ENCODE data around the gene BLTP2. TPM values are rescaled to one million over a fixed set of nuclear protein-coding genes. Genes with fewer than 3 reads are reported as not detected.
"Not testable (repeated sequence)": the region's sequence is repeated elsewhere in the genome, so short reads cannot be mapped to it uniquely, and the experiment has no call there.

The BLTP2 gene
- total RNA-seq = 67.9 TPM

DNA sequence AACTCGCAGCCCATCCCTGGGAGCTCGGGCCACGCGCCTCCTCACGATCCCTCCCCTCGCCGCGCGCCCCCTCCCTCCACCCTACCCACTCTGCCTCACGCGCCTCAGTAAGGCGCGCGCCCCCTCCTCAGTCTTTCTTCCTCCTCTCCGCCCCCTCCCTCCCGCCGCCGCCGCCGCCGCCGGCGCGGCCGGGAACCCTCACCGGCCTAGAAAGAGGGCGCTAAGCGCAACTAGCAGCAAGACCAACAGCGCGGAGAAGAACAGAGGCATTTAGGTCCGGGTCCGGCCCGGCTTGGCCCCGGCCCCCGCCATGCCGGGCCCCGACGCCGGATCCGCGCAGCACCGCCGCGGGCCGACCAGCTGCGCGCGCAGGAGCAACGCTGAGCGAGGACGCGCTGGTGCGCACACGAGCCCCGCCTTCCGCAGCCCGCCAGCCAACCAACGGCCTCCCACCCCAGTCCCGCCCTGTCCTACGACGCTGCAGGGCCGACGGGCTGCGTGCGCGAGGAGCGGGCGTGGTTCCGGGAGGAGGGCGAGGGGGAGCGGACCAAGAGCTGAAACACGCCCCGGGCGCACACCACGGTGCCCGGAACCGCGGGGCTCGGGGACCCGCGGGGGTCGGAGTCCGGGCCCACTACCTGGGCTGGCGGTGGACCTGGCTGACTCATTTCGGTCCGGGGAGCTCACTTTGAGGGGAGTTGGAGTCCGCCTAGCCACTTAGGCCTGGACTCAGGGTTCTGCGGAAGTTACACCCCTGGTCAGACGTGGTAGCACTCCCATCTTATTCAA lies at the start of gene BLTP2:
Gene BLTP2, minus strand, starts transcription at position 372 of the 789 bp plus-strand sequence. Its CDS starts 102 bp downstream, at position 270.
- ATAC-seq = peak; percentile 99

DNA sequence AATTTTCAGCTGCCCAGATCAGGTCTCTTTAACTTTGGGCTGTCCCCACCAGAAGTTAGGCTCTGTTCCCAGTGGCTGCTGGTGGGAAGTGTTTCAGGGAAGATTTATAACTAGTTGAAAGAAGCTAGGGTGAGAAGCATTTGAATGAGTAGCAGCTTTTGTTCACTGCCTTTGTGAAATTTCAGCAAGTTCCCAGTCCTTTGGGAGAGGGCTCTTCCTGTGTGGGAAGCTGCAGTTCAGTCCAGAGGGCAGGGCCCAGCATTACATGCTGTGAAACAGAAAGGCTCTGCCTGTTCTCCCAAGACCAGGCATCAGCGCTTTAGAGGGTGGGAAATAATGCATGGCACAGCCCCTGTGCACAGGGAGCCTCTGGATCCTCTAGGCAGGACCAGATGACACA lies 48.9 kb upstream of the BLTP2 start:
- ATAC-seq = peak; percentile 21

DNA sequence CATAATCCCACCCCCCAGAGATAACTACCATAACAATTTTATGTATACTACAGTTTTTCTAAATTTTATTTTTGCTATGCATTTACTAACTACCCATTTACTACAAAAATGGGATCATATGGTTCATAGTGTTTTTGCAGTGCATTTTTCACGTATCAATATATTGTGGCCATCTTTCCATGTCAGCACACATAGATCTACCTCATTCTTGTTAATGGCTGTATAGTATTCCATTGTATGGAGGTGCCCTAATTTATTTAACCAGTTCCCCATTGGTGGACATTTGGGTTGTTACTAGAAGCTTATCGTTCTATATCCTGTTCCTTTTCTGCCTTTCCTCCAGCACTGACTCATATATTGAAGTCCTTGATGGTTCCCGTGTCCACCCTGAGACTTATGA lies 44.1 kb upstream of the BLTP2 start:
- ATAC-seq = no peak

DNA sequence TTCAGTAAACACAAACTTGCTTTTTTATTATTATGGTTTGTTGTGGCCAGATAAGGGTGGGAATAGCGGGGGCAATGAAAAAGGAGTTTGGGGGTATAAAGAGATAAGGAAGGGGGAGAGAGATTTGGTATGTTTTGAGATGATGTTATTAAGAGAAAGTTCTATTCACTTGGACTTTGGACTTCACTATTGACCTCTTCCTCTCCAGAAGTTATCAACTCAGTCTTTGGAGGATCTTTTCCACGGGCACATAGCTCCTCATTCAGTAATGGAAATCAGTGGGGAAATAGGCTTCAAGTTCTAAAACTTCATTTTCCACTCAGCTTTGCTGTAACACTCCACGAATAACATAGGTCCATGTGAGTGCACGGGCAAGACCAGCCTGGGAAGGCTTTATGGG lies 43.5 kb upstream of the BLTP2 start:
- no peak for ATAC-seq

DNA sequence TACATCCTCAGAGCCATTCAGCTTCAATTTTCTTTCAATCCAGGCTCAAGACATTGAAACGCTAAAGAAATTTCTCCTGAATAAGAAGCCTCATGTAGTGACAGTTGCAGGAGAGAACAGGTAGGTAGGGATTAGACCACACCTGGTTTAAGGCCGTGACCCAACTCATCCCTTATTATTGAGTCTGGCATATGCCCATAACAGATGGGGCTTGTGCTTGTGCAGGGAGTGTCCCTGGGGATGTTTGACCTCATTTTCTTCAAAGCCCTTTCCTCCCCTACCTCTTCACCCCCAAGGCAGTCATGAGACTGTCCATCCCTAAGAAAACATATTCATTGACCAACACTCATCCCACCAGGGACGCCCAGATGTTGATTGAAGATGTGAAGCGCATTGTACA lies 41.3 kb upstream of the BLTP2 start:
- ATAC-seq = peak; percentile 58

DNA sequence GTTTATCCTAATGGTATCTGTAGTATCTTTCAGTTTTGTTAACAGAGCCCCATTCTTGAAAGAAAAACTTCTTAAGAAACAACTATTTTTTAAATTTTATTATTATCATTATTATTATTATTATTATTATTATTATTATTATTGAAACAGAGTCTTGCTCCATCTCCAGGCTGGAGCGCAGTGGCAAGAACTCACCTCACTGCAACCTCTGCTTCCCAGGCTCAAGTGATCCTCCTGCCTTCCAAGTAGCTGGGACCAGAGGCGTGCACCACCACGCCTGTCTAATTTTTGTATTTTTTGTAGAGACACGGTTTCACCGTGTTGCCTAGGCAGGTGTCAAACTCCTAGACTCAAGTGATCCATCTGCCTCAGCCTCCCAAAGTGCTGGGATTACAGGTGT lies 40.4 kb upstream of the BLTP2 start:
- no peak for ATAC-seq

DNA sequence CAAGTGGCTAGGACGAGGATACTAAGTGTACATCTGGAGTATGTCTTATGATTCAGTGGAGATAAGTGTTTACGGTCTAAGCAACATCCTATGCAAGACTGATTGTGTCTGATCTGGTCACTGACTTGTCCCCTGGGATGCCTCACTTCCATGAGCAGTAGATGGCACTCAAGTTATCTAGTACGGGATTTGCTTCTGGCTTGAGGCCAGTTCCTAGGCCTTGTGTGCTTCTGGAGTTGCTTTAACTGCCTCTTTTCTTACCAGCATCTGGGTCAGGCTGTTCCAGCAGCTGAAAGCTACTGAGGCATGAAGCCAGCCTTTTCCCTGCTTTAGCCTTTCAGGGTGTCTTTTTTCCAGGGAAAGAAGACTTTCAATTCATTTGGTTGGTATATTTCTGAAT lies 40.0 kb upstream of the BLTP2 start:
- no peak for ATAC-seq

DNA sequence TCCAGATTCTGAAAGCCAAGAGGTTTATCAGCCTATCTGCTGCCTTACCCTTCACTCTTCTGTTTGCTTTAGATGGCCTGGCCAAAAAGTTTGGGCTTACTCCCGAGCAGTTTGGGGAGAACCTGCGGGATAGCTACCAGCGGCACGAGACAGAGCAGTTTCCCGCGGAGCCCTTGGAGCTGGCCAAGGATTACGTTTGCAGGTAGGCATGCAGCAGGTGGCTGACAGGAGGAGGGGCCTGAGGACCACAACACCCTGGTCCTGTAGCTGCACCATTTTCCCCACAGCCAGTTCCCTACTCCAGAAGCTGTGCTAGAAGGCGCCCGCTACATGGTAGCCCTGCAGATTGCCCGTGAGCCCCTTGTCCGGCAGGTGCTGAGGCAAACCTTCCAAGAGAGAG lies 37.7 kb upstream of the BLTP2 start:
- ATAC-seq = no peak

DNA sequence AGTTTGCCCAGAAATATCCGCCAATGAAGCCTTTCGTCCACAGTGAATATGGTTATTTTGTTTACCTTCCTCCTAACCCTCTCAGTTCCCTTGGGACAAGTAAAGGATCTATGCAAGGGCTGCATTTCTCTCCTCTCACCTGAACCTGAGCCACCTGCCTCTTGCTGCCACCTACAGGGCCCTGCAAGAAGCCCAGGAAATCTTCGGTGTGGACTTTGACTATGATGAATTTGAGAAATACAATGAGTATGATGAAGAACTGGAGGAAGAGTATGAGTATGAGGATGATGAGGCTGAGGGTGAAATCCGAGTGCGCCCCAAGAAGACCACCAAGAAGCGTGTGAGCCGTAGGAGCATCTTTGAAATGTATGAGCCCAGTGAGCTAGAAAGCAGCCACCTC lies 31.0 kb upstream of the BLTP2 start:
- ATAC-seq = peak; percentile 72

DNA sequence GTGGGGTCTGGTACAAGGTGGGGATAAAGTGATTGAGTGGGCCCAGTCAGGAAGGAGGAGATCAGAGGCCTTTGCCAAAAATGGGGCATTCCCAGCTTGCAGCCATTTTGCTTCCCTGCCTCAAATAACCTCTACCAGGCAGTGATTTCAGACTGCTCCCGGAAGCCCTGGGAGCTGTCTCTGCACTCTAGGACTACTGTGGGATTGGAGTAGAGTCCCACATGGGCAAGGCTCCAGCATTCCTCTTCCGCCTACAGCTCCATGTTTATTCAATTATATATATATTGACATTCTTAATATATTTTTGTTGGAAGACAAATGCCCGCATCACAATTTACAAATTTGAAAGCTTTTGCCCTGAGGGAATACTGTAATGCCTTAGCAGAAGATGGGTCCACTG lies 30.5 kb upstream of the BLTP2 start:
- no peak for ATAC-seq

DNA sequence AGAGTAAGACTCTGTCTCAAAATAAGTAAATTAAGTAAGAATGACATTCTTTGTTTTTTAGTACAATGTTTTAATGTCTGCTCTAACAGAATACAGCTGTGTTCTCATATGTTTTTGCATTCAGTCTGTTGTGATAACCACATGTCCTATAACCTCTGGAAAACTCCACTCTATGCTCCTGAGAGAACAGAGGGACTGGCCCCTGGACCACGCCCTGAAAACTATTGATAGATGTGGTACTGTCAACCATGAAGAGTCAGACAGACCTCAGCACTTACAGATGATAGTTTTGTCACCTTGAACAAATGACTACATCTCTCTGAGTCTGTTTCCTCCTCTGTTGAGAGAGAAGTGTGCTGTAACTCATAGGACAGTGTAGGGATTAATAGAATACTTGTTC lies 25.0 kb upstream of the BLTP2 start:
- ATAC-seq = no peak

DNA sequence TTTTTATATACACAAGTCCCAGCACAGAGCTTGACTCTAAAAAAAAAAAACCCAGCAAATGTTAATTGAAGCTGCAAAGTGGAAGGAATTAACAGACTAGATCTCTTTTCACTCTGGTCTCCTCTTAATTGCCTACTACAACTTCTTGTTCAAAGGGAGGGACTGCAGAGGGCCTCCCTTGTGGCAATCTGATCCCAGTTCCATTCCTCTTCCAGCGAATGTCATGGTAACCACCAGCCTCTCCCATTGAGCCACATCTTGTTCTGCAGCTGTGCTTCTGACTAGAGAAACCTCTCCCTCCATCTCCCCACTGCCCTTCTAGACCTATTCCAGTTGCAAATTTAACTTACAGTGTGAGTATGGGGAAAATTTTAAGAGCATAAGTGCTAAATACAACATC lies 22.9 kb upstream of the BLTP2 start:
- ATAC-seq = no peak

DNA sequence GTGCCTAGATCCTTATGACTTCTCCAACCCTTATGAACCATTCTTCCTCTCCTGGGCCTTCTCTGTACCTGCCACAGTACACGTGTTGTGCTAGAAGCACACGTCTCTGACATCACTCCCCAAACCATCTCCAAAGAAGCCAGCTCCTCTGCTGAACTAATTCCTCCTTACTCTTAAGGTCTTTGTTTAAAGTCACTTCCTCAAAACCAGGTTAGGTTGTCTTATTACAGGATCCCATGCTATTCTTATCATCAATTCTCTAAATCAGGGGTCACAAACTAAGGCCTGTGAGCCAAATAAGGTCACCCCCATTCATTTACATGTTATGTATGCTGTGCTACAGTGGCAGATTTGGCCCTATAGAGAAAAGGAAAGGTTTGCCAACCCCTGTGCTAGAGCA lies 21.0 kb upstream of the BLTP2 start:
- no peak for ATAC-seq

DNA sequence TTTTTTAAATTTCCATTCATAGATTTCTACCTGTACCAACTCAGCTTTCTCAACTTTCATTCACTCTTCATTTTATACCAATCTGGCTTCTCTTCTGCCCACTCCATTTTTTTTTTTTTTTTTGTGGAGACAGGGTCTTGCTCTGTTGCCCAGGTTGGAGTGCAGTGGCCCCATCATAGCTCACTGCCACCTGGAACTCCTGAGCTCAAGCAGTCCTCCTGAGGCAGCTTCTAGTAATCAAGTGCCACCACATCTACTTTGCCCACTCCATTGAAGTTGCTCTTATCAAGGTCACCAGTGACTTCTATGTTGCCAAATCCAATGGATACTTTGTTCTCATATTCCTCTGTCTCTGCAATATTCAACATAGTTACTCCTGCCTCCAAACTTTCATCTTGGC lies 18.8 kb upstream of the BLTP2 start:
- no peak for ATAC-seq

DNA sequence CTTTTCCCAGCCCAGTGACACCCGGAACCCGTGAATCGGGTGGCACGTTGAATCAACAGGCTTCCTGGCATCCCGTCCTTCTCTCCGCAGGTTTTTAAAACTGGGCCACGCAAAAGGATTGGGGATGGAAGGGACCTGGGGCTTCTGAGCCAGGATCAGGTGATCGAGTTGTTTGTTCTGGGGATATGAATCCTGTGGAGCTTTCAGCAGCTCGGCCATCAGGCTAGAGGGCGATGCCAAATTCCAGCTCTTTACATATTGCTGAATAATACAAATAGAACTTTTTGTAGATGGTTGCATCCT lies 17.5 kb upstream of the BLTP2 start:
- ATAC-seq = no peak

DNA sequence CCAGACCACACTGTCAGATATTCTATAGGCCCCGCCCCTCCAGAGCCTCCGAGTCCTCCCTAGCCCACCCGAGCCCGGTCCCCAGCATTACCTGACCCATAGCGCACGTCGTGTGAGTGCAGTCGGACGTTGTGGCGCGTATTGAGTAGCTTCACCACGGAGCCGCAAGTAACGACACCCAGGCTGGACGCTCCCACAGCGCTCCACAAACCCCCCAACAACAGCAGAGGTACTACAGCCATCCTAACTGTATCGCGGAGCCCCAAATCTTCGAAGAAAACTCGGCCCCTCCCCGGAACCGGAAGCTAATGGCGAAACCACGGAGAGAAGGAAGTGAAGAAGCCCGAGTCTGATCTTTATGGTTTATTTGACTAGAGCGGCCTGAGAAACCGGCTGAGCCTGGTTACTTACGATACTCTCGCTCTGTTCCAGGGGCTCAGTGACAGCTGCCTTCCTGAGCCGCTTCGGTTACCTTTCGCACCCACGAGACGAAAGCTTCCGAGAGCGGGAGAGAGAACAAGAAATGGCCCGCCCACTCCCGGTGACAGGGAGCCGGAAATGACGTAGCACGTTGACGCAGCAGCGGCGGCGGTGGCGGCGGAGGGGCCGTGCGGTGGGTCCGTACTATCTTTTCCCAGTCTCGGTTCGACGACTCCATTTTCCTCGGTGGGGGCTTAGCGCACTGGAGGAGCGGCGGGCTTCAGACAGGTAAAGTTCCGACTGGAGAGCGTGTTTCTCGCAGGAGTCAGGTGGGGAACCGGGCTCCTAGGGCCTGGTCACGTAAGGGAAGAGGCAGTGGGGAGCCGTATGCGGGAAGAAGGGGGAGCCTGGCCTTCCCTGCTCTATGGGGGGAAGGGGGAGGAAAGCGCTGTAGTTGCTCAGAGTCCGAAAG lies 16.9 kb upstream of the BLTP2 start, which contains the start of the genes SDF2 and SUPT6H:
Gene SDF2, minus strand, starts transcription at position 272 of the 892 bp plus-strand sequence. Its CDS starts 30 bp downstream, at position 242.
Gene SUPT6H, plus strand, starts transcription at position 571 of the 892 bp plus-strand sequence. CDS start 11,197 bp downstream, outside the sequence.
- ATAC-seq = peak; percentile 89

DNA sequence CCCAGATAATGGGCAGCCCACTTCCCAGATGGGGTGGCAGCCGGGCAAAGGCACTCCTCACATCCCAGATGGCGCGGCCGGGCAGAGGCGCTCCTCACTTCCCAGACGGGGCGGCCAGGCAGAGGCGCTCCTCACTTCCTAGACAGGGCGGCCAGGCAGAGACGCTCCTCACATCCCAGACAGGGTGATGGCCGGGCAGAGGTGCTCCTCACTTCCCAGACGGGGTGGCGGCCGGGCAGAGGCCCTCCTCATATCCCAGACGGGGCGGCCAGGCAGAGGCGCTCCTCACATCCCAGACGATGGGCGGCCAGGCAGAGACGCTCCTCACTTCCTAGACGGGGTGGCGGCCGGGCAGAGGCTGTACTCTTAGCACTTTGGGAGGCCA lies 14.5 kb upstream of the BLTP2 start:
- ATAC-seq = not testable (repeated sequence)

DNA sequence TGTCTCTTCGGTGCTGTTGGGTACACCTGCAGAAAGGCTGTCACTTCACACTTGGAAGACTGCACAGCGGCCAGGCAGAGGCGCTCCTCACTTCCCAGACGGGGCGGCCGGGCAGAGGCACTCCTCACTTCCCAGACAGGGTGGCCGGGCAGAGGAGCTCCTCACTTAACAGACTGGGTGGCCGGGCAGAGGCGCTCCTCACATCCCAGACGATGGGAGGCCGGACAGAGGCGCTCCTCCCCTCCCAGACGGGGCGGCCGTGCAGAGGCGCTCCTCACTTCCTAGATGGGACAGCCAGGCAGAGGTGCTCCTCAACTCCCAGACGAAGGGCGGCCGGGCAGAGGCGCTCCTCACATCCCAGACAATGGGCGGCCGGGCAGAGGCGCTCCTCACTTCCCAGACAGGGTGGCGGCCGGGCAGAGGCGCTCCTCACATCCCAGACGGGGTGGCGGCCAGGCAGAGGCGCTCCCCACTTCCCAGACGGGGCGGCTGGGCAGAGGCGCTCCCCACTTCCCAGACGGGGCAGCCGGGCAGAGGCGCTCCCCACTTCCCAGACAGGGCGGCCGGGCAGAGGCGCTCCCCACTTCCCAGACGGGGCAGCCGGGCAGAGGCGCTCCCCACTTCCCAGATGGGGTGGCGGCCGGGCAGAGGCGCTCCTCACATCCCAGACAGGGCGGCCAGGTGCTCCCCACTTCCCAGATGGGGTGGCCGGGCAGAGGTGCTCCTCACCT lies 14.0 kb upstream of the BLTP2 start:
- not testable (repeated sequence) for ATAC-seq

DNA sequence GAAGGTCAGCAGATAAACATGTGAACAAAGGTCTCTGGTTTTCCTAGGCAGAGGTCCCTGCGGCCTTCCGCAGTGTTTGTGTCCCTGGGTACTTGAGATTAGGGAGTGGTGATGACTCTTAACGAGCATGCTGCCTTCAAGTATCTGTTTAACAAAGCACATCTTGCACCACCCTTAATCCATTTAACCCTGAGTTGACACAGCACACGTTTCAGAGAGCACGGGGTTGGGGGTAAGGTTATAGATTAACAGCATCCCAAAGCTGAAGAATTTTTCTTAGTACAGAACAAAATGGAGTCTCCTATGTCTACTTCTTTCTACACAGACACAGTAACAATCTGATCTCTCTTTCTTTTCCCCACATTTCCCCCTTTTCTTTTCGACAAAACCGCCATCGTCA lies 13.4 kb upstream of the BLTP2 start:
- ATAC-seq = not testable (repeated sequence)

DNA sequence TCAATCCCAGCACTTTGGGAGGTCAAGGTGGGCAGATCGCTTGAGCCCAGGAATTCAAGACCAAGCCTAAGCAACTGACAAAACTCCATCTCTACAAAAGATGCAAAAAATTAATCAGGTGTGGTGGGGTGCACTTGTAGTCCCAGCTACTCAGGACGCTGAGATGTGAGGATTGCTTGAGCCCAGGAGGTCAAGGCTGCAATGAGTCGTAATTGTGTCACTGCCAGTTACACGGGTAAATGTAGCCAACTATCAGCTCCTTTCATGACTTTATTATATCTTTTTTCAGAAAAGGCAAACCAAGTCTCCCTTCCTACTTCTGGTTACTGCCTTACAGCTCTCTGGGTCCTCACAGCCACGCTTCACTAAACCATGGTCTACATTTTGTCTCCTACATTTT lies 12.8 kb upstream of the BLTP2 start:
- no peak for ATAC-seq

DNA sequence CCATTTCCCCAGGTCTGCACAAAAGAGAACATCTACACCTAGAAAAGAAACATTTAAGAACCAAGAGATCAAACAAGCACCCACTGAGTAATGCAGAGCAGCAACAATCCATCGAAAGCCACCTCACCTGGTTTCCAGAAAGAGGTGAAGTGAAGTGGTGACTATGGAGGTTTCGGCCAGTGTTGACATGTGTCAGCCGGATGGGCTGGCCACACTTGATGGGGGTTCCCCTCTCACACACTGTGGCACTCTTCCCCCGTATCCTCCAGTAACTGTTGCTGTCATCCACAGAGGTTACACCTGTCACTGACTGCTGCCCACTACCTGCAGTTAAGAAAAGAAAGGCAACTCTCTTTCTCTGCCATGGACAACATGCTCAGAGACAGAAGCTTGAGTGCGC lies 10.2 kb upstream of the BLTP2 start:
- ATAC-seq = peak; percentile 36

DNA sequence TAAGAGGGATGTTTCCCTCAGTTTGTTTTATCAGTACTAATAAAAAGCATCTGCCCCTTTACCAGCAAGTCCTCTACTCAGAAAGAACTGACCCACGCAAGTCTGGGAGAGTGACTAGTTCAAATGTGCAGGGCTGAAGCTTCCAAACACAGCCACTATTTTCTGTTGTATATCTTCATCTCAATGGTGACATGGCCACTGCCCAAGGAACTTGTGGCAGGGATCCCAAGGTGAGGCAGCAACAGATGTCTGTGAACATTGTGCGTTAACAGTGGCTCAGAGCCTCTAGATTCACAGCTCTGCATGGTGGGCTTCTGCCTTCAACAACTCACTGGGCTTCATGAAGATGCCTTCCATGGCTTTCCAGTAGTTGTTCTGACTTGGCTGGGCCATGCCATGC lies 3.7 kb upstream of the BLTP2 start:
- ATAC-seq = no peak

Measured in esophagus mucosa (tissue), 1 donor.